HepG2 (cell line): ENCODE results near the gene NIFK. TPM values are rescaled to one million over a fixed set of nuclear protein-coding genes. Genes with fewer than 3 reads are reported as not detected.

Experiments used
- AGO1 ChIP-seq: fragments of 200-400 bp; formaldehyde crosslinking; IDR thresholded peaks from 2 replicates; pipeline ENCODE4 v1.6.1; 2017; ENCODE audit warnings: mild to moderate bottlenecking, low read depth, low read length, moderate library complexity; ENCODE audit not compliant: poor library complexity, severe bottlenecking
- BCL6 ChIP-seq: IDR thresholded peaks from 2 replicates; pipeline ENCODE4 v1.6.1; 2016; ENCODE audit warnings: missing genetic modification reagents, missing compliant biosample characterization
- BHLHE40 ChIP-seq: IDR thresholded peaks from 2 replicates; pipeline ENCODE4 v1.6.1; 2011; ENCODE audit warnings: low read length, improper control_type of control experiment
- EEA1 ChIP-seq: sonication (generic); formaldehyde crosslinking; IDR thresholded peaks from 2 replicates; pipeline ENCODE4 v1.5.1; 2020; ENCODE audit warnings: mild to moderate bottlenecking, missing genetic modification reagents, borderline replicate concordance
- ERF ChIP-seq: IDR thresholded peaks from 2 replicates; pipeline ENCODE4 v1.6.1; 2018; ENCODE audit warnings: missing biosample characterization, missing genetic modification reagents
- KLF11 ChIP-seq: IDR thresholded peaks from 2 replicates; pipeline ENCODE4 v1.6.1; 2016; ENCODE audit warnings: missing compliant biosample characterization
- MYNN ChIP-seq: sonication (generic); formaldehyde crosslinking; IDR thresholded peaks from 2 replicates; pipeline ENCODE4 v1.4.0; 2020; ENCODE audit warnings: mild to moderate bottlenecking, low read depth, missing genetic modification reagents
- NFYB ChIP-seq: sonication (generic); formaldehyde crosslinking; IDR thresholded peaks from 2 replicates; pipeline ENCODE4 v1.4.0; 2020; ENCODE audit warnings: missing genetic modification reagents
- THAP11 ChIP-seq: IDR thresholded peaks from 2 replicates; pipeline ENCODE4 v1.6.1; 2016; ENCODE audit warnings: missing biosample characterization, missing genetic modification reagents
- ZBTB21 ChIP-seq: sonication (generic); formaldehyde crosslinking; IDR thresholded peaks from 2 replicates; pipeline ENCODE4 v1.4.0; 2020; ENCODE audit warnings: missing genetic modification reagents
- ZBTB7A ChIP-seq: sonication (generic); formaldehyde crosslinking; IDR thresholded peaks from 2 replicates; pipeline ENCODE4 v1.8.0; 2022; ENCODE audit warnings: mild to moderate bottlenecking, missing genetic modification reagents
- ZIK1 ChIP-seq: sonication (generic); formaldehyde crosslinking; IDR thresholded peaks from 2 replicates; pipeline ENCODE4 v1.5.0; 2020; ENCODE audit warnings: mild to moderate bottlenecking, low read depth, missing genetic modification reagents, borderline replicate concordance
- ZNF12 ChIP-seq: sonication (generic); formaldehyde crosslinking; IDR thresholded peaks from 2 replicates; pipeline ENCODE4 v1.5.0; 2020; ENCODE audit warnings: missing genetic modification reagents
- ZNF234 ChIP-seq: sonication (generic); formaldehyde crosslinking; conservative IDR thresholded peaks from 2 replicates; pipeline ENCODE4 v1.5.1; 2020; ENCODE audit warnings: mild to moderate bottlenecking, missing genetic modification reagents
- ZNF251 ChIP-seq: sonication (generic); formaldehyde crosslinking; IDR thresholded peaks from 2 replicates; pipeline ENCODE4 v1.9.0; 2021; ENCODE audit warnings: mild to moderate bottlenecking, missing genetic modification reagents
- ZNF34 ChIP-seq: sonication (generic); formaldehyde crosslinking; IDR thresholded peaks from 2 replicates; pipeline ENCODE4 v1.4.0; 2020; ENCODE audit warnings: mild to moderate bottlenecking, missing genetic modification reagents, borderline replicate concordance
- ZNF549 ChIP-seq: sonication (generic); formaldehyde crosslinking; IDR thresholded peaks from 2 replicates; pipeline ENCODE4 v1.5.0; 2020; ENCODE audit warnings: missing genetic modification reagents
- ZNF790 ChIP-seq: sonication (generic); formaldehyde crosslinking; IDR thresholded peaks from 2 replicates; pipeline ENCODE4 v1.8.0; 2022; ENCODE audit warnings: missing genetic modification reagents, mild to moderate bottlenecking, borderline replicate concordance
- polyA plus RNA-seq, 8 experiments: library from polyadenylated mRNA; depleted of rRNA in 3 of 8; stranded (reverse) in 7 of 8; unstranded in 1 of 8; fragments of >200 nt; fragmentation: Illumina TruSeq in 4 of 8; extraction: Trizol in 4 of 8; gene quantifications; 2 replicates each; pipeline versions ENCODE4 v1.2.1 to v1.2.3, GENCODE V29; 2011 to 2016; ENCODE audit warnings: low read depth in 4 of 8, missing spikeins in 1 of 8, mixed read lengths in 1 of 8; ENCODE audit not compliant: insufficient read depth in 1 of 8
- total RNA-seq, 5 experiments: library from RNA; depleted of rRNA; stranded (reverse); fragments of >200 nt; fragmentation: Illumina TruSeq; extraction: Trizol; gene quantifications; 2 replicates each; pipeline ENCODE4 v1.2.3, GENCODE V29; 2016; ENCODE audit warnings: low read depth in 1 of 5
- TF ChIP-seq, protein P1 (sequence below): IDR thresholded peaks from 2 replicates; pipeline ENCODE4 v1.6.1; 2016; ENCODE audit warnings: low read depth, control low read depth
- TF ChIP-seq, protein P2 (sequence below): sonication (generic); formaldehyde crosslinking; IDR thresholded peaks from 2 replicates; pipeline ENCODE4 v1.5.1; 2020; ENCODE audit warnings: missing genetic modification reagents, mild to moderate bottlenecking, borderline replicate concordance
- TF ChIP-seq, protein P3 (sequence below): sonication (generic); formaldehyde crosslinking; IDR thresholded peaks from 2 replicates; pipeline ENCODE4 v1.5.0; 2020; ENCODE audit warnings: mild to moderate bottlenecking, missing genetic modification reagents
- TF ChIP-seq, protein P4 (sequence below): sonication (generic); formaldehyde crosslinking; IDR thresholded peaks from 2 replicates; pipeline ENCODE4 v1.4.0; 2020; ENCODE audit warnings: mild to moderate bottlenecking, missing genetic modification reagents

NIFK gene
- total and polyA plus RNA-seq, 2 of the 13 experiments (the other 11 are each of a cell fraction or from before 2014, with no cell fraction given), result 19.6 to 105 TPM

DNA sequence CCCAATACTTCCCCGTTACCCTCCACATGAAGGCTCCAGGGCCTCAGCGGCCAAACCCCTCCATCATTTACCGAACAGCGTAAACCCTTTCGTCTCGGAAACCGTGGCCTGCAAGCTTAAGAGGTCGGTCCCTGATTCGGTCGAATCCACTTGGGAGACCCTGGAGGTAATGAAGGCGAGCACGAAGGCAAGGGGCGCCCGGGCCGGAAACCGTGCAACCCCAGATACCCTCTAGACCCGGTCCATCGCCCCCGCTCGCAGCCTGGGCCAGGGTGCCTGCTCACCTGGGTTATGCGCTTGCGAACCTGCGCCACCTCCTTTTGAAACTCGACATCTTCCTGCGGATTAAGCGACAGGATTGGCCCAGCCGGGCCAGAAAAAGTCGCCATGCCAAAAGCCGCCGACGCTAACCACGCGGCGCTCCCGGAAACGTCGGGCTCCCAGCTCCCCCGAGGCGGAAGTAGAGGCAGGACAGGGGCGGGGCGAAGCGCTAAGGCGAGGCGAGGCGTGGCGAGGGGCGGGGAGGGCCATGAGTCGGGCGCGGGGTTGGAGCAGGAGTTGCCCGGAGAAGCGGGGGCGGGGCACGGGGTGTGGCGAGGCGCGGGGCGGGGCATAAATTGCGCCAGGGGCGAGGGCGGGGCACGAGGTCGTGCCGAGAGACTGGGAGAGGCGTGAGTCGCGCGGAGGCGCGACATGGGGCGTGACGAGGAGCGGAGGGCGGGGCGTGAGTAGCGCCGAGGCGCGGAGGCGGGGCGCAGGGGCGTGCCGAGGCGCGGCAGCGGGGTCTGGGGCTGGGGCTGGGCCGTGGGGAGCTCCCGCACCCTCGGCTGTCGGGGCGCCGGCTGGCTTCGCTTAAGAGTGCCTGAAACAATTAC lies at the start of gene NIFK (continued):
- TF ChIP-seq, protein P1, sequence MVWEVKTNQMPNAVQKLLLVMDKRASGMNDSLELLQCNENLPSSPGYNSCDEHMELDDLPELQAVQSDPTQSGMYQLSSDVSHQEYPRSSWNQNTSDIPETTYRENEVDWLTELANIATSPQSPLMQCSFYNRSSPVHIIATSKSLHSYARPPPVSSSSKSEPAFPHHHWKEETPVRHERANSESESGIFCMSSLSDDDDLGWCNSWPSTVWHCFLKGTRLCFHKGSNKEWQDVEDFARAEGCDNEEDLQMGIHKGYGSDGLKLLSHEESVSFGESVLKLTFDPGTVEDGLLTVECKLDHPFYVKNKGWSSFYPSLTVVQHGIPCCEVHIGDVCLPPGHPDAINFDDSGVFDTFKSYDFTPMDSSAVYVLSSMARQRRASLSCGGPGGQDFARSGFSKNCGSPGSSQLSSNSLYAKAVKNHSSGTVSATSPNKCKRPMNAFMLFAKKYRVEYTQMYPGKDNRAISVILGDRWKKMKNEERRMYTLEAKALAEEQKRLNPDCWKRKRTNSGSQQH, result 0 out of 2 replicates have a peak, but pooled peaks have one; percentile 53
- peak; percentile 87 for TF ChIP-seq THAP11
- 0 out of 2 replicates have a peak, but pooled peaks have one; percentile 40 for TF ChIP-seq EEA1 (CRISPR knock-in tag)
- no peak; the same call in 1 of the 2 replicates for TF ChIP-seq ZNF790 (CRISPR knock-in tag)
- TF ChIP-seq BCL6 (CRISPR knock-in tag), result peak; percentile 26; the same call in 1 of the 2 replicates
- TF ChIP-seq ZNF251, result no peak
- no peak for TF ChIP-seq ZBTB7A (CRISPR knock-in tag)
- no peak for TF ChIP-seq ZBTB21
- peak; percentile 88 for TF ChIP-seq ERF (CRISPR knock-in tag)
- 0 out of 2 replicates have a peak, but pooled peaks have one; percentile 62 for TF ChIP-seq ZNF549
- TF ChIP-seq, protein P2, sequence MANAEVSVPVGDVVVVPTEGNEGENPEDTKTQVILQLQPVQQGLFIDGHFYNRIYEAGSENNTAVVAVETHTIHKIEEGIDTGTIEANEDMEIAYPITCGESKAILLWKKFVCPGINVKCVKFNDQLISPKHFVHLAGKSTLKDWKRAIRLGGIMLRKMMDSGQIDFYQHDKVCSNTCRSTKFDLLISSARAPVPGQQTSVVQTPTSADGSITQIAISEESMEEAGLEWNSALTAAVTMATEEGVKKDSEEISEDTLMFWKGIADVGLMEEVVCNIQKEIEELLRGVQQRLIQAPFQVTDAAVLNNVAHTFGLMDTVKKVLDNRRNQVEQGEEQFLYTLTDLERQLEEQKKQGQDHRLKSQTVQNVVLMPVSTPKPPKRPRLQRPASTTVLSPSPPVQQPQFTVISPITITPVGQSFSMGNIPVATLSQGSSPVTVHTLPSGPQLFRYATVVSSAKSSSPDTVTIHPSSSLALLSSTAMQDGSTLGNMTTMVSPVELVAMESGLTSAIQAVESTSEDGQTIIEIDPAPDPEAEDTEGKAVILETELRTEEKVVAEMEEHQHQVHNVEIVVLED (CRISPR knock-in tag), result peak; percentile 85
- TF ChIP-seq ZNF34 (CRISPR knock-in tag), result peak; percentile 89; the same call in 1 of the 2 replicates
- TF ChIP-seq ZIK1 (CRISPR knock-in tag), result no peak
- TF ChIP-seq, protein P3, sequence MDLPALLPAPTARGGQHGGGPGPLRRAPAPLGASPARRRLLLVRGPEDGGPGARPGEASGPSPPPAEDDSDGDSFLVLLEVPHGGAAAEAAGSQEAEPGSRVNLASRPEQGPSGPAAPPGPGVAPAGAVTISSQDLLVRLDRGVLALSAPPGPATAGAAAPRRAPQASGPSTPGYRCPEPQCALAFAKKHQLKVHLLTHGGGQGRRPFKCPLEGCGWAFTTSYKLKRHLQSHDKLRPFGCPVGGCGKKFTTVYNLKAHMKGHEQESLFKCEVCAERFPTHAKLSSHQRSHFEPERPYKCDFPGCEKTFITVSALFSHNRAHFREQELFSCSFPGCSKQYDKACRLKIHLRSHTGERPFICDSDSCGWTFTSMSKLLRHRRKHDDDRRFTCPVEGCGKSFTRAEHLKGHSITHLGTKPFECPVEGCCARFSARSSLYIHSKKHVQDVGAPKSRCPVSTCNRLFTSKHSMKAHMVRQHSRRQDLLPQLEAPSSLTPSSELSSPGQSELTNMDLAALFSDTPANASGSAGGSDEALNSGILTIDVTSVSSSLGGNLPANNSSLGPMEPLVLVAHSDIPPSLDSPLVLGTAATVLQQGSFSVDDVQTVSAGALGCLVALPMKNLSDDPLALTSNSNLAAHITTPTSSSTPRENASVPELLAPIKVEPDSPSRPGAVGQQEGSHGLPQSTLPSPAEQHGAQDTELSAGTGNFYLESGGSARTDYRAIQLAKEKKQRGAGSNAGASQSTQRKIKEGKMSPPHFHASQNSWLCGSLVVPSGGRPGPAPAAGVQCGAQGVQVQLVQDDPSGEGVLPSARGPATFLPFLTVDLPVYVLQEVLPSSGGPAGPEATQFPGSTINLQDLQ (CRISPR knock-in tag), result 0 out of 2 replicates have a peak, but pooled peaks have one; percentile 42
- no peak for TF ChIP-seq ZNF234
- peak; percentile 67 for TF ChIP-seq AGO1
- TF ChIP-seq, protein P4, sequence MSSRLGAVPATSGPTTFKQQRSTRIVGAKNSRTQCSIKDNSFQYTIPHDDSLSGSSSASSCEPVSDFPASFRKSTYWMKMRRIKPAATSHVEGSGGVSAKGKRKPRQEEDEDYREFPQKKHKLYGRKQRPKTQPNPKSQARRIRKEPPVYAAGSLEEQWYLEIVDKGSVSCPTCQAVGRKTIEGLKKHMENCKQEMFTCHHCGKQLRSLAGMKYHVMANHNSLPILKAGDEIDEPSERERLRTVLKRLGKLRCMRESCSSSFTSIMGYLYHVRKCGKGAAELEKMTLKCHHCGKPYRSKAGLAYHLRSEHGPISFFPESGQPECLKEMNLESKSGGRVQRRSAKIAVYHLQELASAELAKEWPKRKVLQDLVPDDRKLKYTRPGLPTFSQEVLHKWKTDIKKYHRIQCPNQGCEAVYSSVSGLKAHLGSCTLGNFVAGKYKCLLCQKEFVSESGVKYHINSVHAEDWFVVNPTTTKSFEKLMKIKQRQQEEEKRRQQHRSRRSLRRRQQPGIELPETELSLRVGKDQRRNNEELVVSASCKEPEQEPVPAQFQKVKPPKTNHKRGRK, result no peak
- TF ChIP-seq KLF11 (CRISPR knock-in tag), result peak; percentile 36; the same call in 1 of the 2 replicates
- TF ChIP-seq NFYB (CRISPR knock-in tag), result peak; percentile 50; the same call in 1 of the 2 replicates
- TF ChIP-seq ZNF12 (CRISPR knock-in tag), result no peak
- 0 out of 2 replicates have a peak, but pooled peaks have one; percentile 66 for TF ChIP-seq MYNN (CRISPR knock-in tag)
- peak; percentile 64; the same call in 1 of the 2 replicates for TF ChIP-seq BHLHE40
